Stimulated activated CD8-positive, alpha-beta memory T cell treated with anti-CD3 and anti-CD28 coated beads, Interleukin-4, amount 100 ng/mL, for 48 hours (primary cell): Measurements from ENCODE around the gene TEX14.

ENCODE experiments used
- DNase-seq: peaks from one replicate; pipeline ENCODE4 v3.0.0-alpha.2; 2020

The TEX14 gene

DNA sequence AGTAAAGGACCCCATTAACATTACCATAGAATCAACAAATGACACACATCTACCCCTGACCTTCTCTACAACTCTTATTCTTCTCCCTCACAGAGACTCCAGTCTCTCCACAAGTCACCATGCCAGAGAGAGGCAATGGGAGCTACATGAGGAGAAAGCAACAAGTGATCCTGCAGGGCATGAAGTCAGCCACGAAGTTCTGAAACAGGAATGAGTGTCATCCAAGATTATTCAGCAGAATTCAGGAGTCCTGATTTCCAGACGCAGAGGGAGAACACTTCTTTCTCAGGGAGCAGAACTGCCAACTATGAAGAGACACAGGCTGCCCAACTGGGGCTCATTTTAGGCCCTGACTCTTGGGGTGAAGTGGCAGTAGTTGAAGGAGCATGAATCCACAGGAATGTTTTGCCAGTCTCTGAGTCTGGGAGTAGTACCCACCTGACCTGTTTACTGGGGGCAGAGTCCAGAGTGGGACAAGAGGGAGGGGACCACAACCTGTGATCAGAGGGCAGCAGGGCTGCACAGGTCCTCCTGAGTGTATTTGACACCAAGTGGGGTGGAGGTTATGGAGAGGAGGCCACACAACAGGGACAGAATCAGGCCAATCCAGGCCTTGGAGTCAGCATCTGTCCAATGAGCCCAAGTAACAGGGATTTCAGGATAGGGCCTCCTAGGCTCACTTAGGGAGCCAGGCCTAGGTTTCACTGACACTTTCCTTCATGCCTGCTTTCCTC, 175.0 kb downstream of the TEX14 start:
- DNase-seq: no peak

GRCh38 chr17:58515286-58515685, 176.6 kb downstream of the TEX14 start:
- no peak for DNase-seq

DNA sequence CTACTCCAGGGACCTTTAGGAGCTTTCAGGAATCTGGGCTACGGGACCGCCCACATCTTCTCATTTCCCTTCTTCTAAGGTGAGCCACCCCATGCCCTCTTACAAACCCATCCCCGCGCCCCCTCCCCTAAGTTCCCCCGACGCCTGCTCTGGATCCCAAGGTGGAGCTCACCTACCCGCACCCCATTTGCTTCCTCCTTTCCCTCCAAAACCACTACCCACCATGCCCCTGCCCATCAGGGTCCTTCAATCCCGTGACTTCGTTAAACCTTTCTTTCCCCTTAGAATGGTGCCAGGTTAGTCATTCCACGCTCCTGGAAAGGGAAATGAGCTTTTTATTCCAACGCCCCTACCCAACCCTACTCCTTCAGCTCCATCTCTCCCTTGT, 177.1 kb downstream of the TEX14 start:
- no peak for DNase-seq

DNA sequence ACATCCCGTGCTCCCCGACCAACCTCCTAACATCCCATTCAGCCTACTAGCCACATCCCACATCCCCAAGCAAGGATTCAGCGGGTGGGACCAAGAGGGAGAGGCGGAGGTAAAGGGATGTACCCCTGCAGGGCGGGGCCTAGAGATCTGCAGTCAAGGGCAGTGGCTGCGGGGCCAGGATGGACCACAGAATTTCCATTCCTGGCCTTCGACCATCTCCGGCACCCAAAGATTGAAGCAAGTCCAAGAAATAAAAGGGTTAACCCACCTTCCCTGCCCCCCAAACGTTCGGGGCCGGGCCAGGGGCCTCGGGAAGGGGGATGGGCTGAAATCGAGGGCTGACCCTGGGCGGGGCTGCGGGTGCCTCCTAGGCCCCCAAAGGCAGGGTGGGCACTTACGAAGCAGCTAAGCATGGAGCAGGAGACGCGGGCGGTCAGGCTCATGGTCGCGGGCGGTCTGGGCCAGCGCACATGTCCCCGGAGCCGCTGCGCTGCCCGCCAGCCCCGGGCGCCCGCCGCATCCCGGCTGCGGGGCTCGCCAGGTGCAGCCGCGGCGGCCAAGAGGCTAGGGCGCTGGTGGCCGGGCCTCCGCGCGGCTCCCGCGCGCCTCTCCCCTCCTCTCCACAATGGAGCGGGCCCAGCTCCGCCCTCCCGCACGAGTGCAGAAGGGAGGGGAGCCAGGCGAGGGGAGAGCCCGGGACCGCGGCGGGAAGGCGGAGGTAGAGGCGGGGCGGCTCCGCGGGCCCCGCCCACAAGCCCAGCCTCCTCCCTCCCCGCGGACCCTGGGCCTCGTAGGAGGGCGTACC, 177.7 kb downstream of the TEX14 start, which contains the start of gene MTMR4:
TSS of gene MTMR4 (minus strand) at position 674 of the 805 bp plus-strand sequence. CDS start at position 443, 231 bp downstream.
- DNase-seq: peak; percentile 84

DNA sequence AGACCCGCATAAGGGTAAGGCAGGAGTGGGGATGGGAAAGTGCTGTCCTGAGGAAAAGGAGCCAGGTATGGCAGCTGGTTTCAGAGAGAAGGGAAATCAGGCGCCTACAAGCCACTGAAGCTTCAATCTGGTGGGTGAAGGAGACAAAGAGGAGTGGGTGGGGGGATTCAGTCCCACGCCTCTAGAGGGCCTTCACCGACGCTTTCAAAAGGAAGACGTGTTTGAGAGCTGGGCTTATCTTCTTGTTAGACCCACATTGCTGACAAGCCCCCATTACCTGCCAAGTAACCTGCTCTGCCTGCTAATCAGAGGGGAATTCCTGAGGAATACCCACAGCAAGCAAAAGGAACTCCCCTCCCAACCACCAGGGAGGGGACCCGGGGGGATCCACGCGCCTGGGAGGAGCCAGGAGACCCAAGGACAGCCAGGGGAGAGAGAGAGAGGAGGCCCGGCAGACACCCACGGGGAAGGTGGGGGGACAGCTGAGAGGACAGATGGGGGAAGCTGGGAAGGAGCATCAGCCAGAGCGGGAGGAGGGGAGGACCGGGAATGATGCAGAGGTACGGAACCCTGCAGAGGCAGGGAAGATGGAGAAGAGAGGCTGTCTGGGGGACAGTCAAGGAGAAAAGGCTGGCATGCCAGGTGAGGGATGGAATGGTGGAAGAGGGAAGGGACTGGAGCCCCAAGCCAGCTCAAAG, 178.4 kb downstream of the TEX14 start:
- DNase-seq: peak; percentile 45

GRCh38 chr17:58510075-58510474, 181.8 kb downstream of the TEX14 start:
- no peak for DNase-seq

DNA sequence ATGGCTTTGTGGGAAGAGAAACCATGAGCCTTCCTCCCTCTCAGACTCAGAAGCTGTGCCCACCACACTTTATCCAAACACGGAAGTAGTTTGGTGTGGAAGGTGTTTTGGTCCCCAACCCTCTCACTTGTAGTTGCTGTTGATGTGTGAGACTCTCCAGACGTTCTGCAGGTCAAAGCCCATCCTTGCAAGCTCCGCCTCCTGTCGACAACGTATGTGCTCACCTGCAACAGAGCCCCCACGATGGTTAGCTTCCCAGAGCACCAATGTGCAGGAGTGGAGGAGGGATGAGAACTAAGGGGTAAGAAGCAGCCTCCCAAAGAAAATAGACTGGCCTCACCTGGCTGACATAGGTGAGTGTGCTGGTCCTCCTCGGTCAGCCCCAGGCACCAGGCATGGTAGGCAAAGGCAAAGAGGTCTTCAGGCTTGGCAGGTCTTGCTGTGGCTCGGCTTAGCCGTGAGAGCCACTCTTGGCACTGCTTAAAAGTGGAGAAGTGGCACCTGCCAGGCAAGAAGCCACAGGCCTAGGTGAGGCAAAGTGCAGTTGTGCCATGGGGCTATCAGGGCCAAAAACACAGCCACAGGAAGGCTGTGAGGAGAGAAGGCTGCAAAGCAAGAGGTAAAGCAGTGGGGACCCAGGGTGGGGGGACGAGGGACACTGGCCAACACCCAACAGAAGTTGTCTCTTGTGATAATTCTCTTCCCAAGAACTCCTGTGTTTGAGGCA, 183.3 kb downstream of the TEX14 start:
- no peak for DNase-seq

- no peak for DNase-seq
These were observed 184.7 kb downstream of the TEX14 start for GRCh38 chr17:58507123-58507634.
